Measurements from ENCODE around the gene PSMD1. TPM values are rescaled to one million over a fixed set of nuclear protein-coding genes. Genes with fewer than 3 reads are reported as not detected.

PSMD1 gene
- total RNA-seq, 3 donors from 2014 or later (not counting 1 experiment from before 2014, with no cell fraction given) = 44.1 to 54.9 (median 49.7) TPM

DNA sequence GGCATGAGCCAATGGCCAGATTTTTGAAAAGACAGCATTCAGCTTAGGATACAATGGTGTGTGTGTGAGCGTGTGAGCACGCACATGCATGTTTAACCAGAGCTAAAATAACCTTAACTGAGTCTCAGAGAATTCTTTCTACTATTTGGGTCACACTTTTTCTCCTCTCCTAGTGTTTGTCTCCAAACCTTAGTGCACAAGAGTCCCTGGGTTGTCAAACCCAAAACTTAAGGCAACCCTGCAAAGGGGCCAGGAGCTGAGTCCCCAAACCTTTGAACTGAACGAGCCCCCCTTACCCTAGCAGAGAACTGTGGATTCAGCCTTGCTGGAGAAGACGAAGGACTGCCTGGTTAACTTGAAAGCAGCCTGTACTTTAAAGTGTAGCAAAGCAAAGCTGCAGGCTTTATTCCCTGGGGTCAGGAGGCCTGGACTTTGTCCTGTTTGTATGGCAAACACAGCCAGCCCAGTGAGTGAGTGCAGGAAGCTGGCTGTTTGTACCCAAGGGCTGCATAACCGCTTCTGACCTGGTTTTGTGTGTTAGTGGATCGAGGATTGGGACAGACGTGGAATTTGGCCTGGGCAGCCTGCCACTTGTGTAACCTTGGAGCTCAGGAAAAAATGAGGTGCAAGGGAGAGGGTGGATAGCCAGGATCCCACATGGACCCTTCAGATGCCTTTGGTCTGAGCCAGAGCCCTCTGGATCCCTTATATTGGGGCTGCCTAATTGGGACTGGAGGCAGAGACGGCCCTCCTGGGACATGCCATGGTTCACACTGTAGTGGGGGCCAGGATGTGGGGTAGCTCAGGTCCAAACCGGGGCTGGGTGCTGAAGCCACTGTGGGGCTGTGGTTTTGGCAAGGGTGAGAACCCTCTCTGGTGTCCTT, 6.4 kb upstream of the PSMD1 start:
- Mint-ChIP-seq H3K9me3 (no peaks in the 10 kb centered on the region), H3K36me3 (no peaks in the 10 kb centered on the region), H3K27ac (no peak overlapping the region), H3K4me3 (peak overlapping the region; percentile 45), H3K27me3 (ENCODE audit: low read depth in 2 of 2) (peaks cover 27 to 36% of the 10 kb centered on the region in 2 donors), H3K4me1 (peaks cover 37 to 43% of the 10 kb centered on the region in 2 donors)
- TF ChIP-seq, protein P1, sequence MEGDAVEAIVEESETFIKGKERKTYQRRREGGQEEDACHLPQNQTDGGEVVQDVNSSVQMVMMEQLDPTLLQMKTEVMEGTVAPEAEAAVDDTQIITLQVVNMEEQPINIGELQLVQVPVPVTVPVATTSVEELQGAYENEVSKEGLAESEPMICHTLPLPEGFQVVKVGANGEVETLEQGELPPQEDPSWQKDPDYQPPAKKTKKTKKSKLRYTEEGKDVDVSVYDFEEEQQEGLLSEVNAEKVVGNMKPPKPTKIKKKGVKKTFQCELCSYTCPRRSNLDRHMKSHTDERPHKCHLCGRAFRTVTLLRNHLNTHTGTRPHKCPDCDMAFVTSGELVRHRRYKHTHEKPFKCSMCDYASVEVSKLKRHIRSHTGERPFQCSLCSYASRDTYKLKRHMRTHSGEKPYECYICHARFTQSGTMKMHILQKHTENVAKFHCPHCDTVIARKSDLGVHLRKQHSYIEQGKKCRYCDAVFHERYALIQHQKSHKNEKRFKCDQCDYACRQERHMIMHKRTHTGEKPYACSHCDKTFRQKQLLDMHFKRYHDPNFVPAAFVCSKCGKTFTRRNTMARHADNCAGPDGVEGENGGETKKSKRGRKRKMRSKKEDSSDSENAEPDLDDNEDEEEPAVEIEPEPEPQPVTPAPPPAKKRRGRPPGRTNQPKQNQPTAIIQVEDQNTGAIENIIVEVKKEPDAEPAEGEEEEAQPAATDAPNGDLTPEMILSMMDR (IDR thresholded peaks at IDR 0.05) = no peak
- Histone ChIP-seq H3K36me3 (ENCODE audit: control insufficient read depth, insufficient read depth, low read length) (no peaks in the 10 kb centered on the region), H3K4me3 (ENCODE audit: low read length) (no peak overlapping the region), H3K4me1 (ENCODE audit: control insufficient read depth, insufficient read depth, low read length) (peaks cover 49% of the 10 kb centered on the region), H3K27ac (ENCODE audit: low read length) (no peak overlapping the region), H3K27me3 (ENCODE audit: control insufficient read depth, insufficient read depth, low read length) (peaks cover 19% of the 10 kb centered on the region), H3K9me3 (ENCODE audit: control insufficient read depth, insufficient read depth, low read length) (no peaks in the 10 kb centered on the region)
- ATAC-seq (peak; percentile 59 to 88 (median 72)), DNase-seq (peak; percentile 22 to 55)
- intact Hi-C loops (cut with micrococcal nuclease) = loop anchor here (5.0 kb wide), 1 partner anchor 173 kb away; no protein-coding TSS in a partner anchor
- 70% methylated on average over 9 of the region's 9 CpGs for WGBS (ENCODE audit: insufficient coverage)

DNA sequence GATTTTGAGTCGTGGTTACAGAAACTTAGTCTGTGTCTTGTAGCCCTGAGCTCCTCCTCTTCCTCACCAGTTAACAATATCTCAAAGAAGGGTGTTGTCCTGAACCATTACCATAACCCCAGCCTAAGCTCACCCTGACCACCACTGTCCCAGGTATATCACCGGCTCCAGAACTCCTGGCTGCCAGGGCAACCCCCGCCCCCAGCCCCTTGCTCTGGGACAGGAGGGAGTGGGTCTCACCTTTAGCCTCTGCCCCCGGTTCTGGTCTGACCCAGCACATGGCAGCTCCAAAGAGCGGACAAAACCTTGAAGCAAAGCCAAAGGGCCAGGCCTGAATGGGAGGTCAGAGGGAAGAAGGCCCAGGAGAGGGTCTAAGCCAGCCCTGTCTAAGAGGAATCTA, 5.6 kb upstream of the PSMD1 start:
- H3K27ac ChIP-seq (ENCODE audit: low read length) = no peak overlapping the region
- TF ChIP-seq, protein P1 (IDR thresholded peaks at IDR 0.05) = no peak
- 63% methylated on average over 5 of the region's 5 CpGs for WGBS (ENCODE audit: insufficient coverage)
- peak in 1 of 3 donors; percentile 29 for ATAC-seq
- Mint-ChIP-seq H3K4me3 (peak overlapping the region; percentile 78), H3K4me1 (peaks cover 38 to 43% of the 10 kb centered on the region in 2 donors), H3K27me3 (ENCODE audit: low read depth in 2 of 2) (peaks cover 27 to 31% of the 10 kb centered on the region in 2 donors), H3K27ac (no peak overlapping the region), H3K9me3 (no peaks in the 10 kb centered on the region), H3K36me3 (no peaks in the 10 kb centered on the region)
- H3K4me3 ChIP-seq (ENCODE audit: low read length) = no peak overlapping the region
- peaks cover 49% of the 10 kb centered on the region for H3K4me1 ChIP-seq (ENCODE audit: control insufficient read depth, insufficient read depth, low read length)
- intact Hi-C loops (cut with micrococcal nuclease) = loop anchor here (5.0 kb wide), 1 partner anchor 174 kb away; no protein-coding TSS in a partner anchor
- no peaks in the 10 kb centered on the region for H3K36me3 ChIP-seq (ENCODE audit: control insufficient read depth, insufficient read depth, low read length)
- peaks cover 19% of the 10 kb centered on the region for H3K27me3 ChIP-seq (ENCODE audit: control insufficient read depth, insufficient read depth, low read length)
- DNase-seq = no peak
- H3K9me3 ChIP-seq (ENCODE audit: control insufficient read depth, insufficient read depth, low read length) = no peaks in the 10 kb centered on the region

DNA sequence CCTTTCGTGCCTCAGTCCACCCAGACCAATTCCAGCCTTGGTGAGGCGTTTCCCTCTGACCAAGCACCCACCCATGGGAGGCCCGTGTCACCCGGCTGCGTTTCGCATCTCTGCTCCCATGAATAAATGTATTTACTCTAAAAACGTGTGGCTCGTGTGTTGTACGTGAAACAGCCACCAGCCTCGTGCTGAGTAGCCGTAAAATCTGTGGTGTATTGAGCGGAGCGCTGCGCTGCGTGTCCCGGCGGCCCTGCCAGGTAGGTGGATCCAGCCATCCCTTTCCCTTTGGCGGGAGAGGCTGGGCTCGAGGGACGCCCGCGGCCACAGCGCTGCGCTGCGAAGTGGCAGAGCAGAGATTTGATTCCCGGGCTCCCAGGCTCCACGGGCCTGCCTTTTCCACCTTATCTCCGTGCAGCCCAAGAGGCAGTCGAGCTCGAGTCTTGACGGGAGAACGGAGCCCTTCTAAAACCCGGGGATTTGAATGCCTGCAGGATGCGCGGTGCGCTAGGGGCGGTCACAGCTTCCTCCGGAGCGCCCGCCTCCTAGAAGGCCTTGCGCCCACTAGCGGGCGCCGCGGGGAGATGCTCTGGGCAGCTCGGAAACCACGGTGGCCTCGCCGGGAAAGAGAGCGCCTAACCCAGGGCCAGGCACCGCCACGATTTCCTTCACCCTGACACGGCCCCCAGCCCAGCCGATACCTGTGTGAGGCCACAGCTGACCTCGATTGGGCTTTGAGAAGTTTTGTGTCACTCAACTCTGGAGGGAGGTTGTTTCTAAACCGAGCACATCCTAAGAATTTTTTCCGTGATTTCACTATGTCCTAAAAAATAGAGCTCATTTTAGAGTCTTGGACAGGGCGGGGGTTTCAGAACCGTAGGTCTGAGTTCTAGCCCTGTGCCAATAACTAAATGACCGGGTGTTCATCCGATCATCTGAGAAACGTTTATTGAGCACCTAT, 3.9 kb upstream of the PSMD1 start:
- Histone ChIP-seq H3K4me1 (ENCODE audit: control insufficient read depth, insufficient read depth, low read length) (peaks cover 55% of the 10 kb centered on the region), H3K27ac (ENCODE audit: low read length) (no peak overlapping the region), H3K36me3 (ENCODE audit: control insufficient read depth, insufficient read depth, low read length) (no peaks in the 10 kb centered on the region), H3K27me3 (ENCODE audit: control insufficient read depth, insufficient read depth, low read length) (peaks cover 16% of the 10 kb centered on the region), H3K4me3 (ENCODE audit: low read length) (peak overlapping the region; percentile 67), H3K9me3 (ENCODE audit: control insufficient read depth, insufficient read depth, low read length) (no peaks in the 10 kb centered on the region)
- intact Hi-C loops (cut with micrococcal nuclease) = loop anchor here (1.0 to 5.0 kb wide), 2 partner anchors 175 to 228 kb away; no protein-coding TSS in a partner anchor
- DNase-seq = peak; percentile 75 to 92
- ATAC-seq = peak; percentile 52 to 67 (median 59)
- Mint-ChIP-seq H3K4me1 (peaks cover 46 to 52% of the 10 kb centered on the region in 2 donors), H3K36me3 (no peaks in the 10 kb centered on the region), H3K27me3 (ENCODE audit: low read depth in 2 of 2) (peaks cover 23 to 27% of the 10 kb centered on the region in 2 donors), H3K27ac (peak overlapping the region; percentile 36 to 62), H3K9me3 (no peaks in the 10 kb centered on the region), H3K4me3 (peak overlapping the region; percentile 87)
- TF ChIP-seq, protein P1 (IDR thresholded peaks at IDR 0.05) = peak; percentile 94
- WGBS (ENCODE audit: insufficient coverage) = 8% methylated on average over 62 of the region's 62 CpGs

Measured in natural killer cell (primary cell).